GM19239 (cell line): ENCODE results near the gene SLC22A4.

ENCODE experiments used
- DNase-seq: peaks from one replicate; pipeline ENCODE4 v3.0.0; 2011; ENCODE audit warnings: low spot score; ENCODE audit not compliant: insufficient read length
- FAIRE-seq: peaks from 2 replicates; lab custom pipeline; 2011; peaks lifted over from hg19 to GRCh38; lab: Jason Lieb, UNC

Gene SLC22A4

GRCh38 chr5:132387640-132388117 is 93.5 kb downstream of the SLC22A4 start:
- FAIRE-seq (no peak), DNase-seq (no peak)

GRCh38 chr5:132388244-132389050 is 94.3 kb downstream of the SLC22A4 start:
- DNase-seq (no peak), FAIRE-seq (peak; percentile 18)

- FAIRE-seq (no peak), DNase-seq (no peak)
These were observed 94.8 kb downstream of the SLC22A4 start for GRCh38 chr5:132389051-132389331.

- no peak for DNase-seq
- no peak for FAIRE-seq
These were observed 95.5 kb downstream of the SLC22A4 start for GRCh38 chr5:132389585-132390286.

- no peak for FAIRE-seq
- DNase-seq, result no peak
These were observed 97.1 kb downstream of the SLC22A4 start for GRCh38 chr5:132391247-132391646.

GRCh38 chr5:132391870-132392269 is 97.7 kb downstream of the SLC22A4 start:
- no peak for DNase-seq
- no peak for FAIRE-seq

- FAIRE-seq (no peak), DNase-seq (no peak)
These were observed 98.2 kb downstream of the SLC22A4 start for GRCh38 chr5:132392411-132392810.

GRCh38 chr5:132392978-132393825 is 99.0 kb downstream of the SLC22A4 start:
- FAIRE-seq (no peak), DNase-seq (no peak)
